WTC11 (cell line): Measurements from ENCODE around the gene NR3C2.

Experiments used
- CTCF ChIP-seq: fragments of 200-600 bp; IDR thresholded peaks from 2 replicates; pipeline ENCODE4 v1.8.0; 2022; ENCODE audit warnings: antibody characterized with exemption
- ESRRA ChIP-seq: sonication (generic); formaldehyde crosslinking; IDR thresholded peaks from 2 replicates; pipeline ENCODE4 v1.8.1; 2022; ENCODE audit warnings: mild to moderate bottlenecking, missing genetic modification reagents, borderline replicate concordance
- NFYB ChIP-seq: sonication (generic); formaldehyde crosslinking; conservative IDR thresholded peaks from 2 replicates; pipeline ENCODE4 v1.8.0; 2022; ENCODE audit warnings: low read depth, missing genetic modification reagents
- SMAD3 ChIP-seq: sonication (generic); formaldehyde crosslinking; IDR thresholded peaks from 2 replicates; pipeline ENCODE4 v1.8.0; 2022; ENCODE audit warnings: missing genetic modification reagents, mild to moderate bottlenecking, borderline replicate concordance
- SMAD4 ChIP-seq: sonication (generic); formaldehyde crosslinking; IDR thresholded peaks from 2 replicates; pipeline ENCODE4 v1.8.0; 2022; ENCODE audit warnings: mild to moderate bottlenecking, missing genetic modification reagents
- SP1 ChIP-seq: sonication (generic); formaldehyde crosslinking; conservative IDR thresholded peaks from 2 replicates; pipeline ENCODE4 v1.8.1; 2022; ENCODE audit warnings: missing genetic modification reagents

GRCh38 chr4:148073349-148073748 is 368.9 kb downstream of the NR3C2 start:
- TF ChIP-seq NFYB (CRISPR knock-in tag) (no peak), SMAD3 (CRISPR knock-in tag) (no peak), CTCF (no peak), SMAD4 (CRISPR knock-in tag) (no peak), SP1 (no peak), ESRRA (no peak)
